Smooth muscle cell (in vitro differentiated cells): ENCODE results near the gene SMR3B. TPM values are rescaled to one million over a fixed set of nuclear protein-coding genes. Genes with fewer than 3 reads are reported as not detected.

Experiments
- DNase-seq: peaks from one replicate; lab custom pipeline; 2025; ENCODE audit not compliant: unreplicated experiment; lab: John Stamatoyannopoulos, UW
- H2AFZ ChIP-seq: fragments of 200-600 bp; sonication (generic); 2 replicates; pipeline ENCODE4 v1.6.0; 2016; ENCODE audit warnings: antibody characterized with exemption, low read depth, mild to moderate bottlenecking
- H3F3A ChIP-seq: fragments of 200-600 bp; sonication (generic); 2 replicates; pipeline ENCODE4 v1.6.0; 2017; ENCODE audit warnings: antibody characterized with exemption, low read depth
- H3K27ac ChIP-seq: fragments of 200-600 bp; sonication (generic); 2 replicates; pipeline ENCODE4 v1.5.1; 2016; ENCODE audit warnings: low read depth, mild to moderate bottlenecking
- H3K27me3 ChIP-seq: fragments of 200-600 bp; sonication (generic); 2 replicates; pipeline ENCODE4 v1.6.1; 2016; ENCODE audit warnings: low read depth, mild to moderate bottlenecking
- H3K36me3 ChIP-seq: fragments of 200-600 bp; sonication (generic); 2 replicates; pipeline ENCODE4 v1.5.1; 2016; ENCODE audit warnings: low read depth
- H3K4me1 ChIP-seq: fragments of 200-600 bp; sonication (generic); 2 replicates; pipeline ENCODE4 v1.5.1; 2016; ENCODE audit warnings: low read depth
- H3K4me2 ChIP-seq: fragments of 200-600 bp; sonication (generic); 2 replicates; pipeline ENCODE4 v1.6.0; 2016; ENCODE audit warnings: mild to moderate bottlenecking
- H3K4me3 ChIP-seq: fragments of 200-600 bp; sonication (generic); 2 replicates; pipeline ENCODE4 v1.5.1; 2016; ENCODE audit warnings: mild to moderate bottlenecking
- H3K79me2 ChIP-seq: fragments of 200-600 bp; sonication (generic); 2 replicates; pipeline ENCODE4 v1.6.0; 2016; ENCODE audit warnings: low read depth, mild to moderate bottlenecking
- H3K9ac ChIP-seq: fragments of 200-600 bp; sonication (generic); 2 replicates; pipeline ENCODE4 v1.6.0; 2016; ENCODE audit warnings: low read depth
- H3K9me3 ChIP-seq: fragments of 200-600 bp; sonication (generic); replicated peaks from 2 replicates; pipeline ENCODE4 v1.5.1; 2016; ENCODE audit warnings: low read depth
- H4K20me1 ChIP-seq: fragments of 200-600 bp; sonication (generic); 2 replicates; pipeline ENCODE4 v1.6.0; 2016; ENCODE audit warnings: low read depth
- CTCF ChIP-seq: fragments of 200-600 bp; sonication (generic); IDR thresholded peaks from 2 replicates; pipeline ENCODE4 v1.5.1; 2017; ENCODE audit warnings: borderline replicate concordance, mild to moderate bottlenecking, antibody characterized with exemption; ENCODE audit not compliant: insufficient read depth, poor library complexity, severe bottlenecking
- WGBS: methylation state at CpG from one replicate; pipeline ENCODE4 v1.1.7; 2016; ENCODE audit warnings: low lambda C conversion rate; 5-methylcytosine and 5-hydroxymethylcytosine counted together
- polyA plus RNA-seq: library from polyadenylated mRNA; unstranded; fragments of >200 nt; fragmentation: Nextera tagmentation; extraction: Ambion mirVana; gene quantifications from 2 replicates; pipeline ENCODE4 v1.2.1, GENCODE V29; 2016
- total RNA-seq: library from RNA; depleted of rRNA; stranded (reverse); fragments of >200 nt; gene quantifications from 2 replicates; pipeline ENCODE4 v1.2.3, GENCODE V29; 2014

SMR3B gene
- total and polyA plus RNA-seq, 2 experiments from 2014 or later, result not detected

DNA sequence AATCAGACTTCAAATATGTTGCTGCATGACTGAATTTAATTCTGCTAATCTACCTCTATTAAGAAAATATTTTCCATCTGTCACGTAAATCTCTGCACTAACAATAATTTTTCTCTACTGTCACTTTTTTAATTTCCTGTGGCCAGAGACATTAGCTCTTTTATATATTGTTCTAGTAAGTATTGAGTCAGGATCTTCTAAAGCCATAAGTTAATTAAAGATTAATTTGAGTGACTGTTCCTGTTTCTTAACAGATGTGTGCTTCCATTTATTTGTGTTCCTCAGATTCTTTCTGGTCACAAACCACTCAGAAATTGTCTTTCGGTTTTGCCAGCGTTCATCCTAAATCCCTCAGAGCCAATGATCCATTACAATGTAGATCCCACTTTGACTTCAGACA, 2.4 kb upstream of the SMR3B start:
- Histone ChIP-seq H2AFZ (no peak overlapping the region), H3K36me3 (no peaks in the 10 kb centered on the region), H3K4me1 (no peaks in the 10 kb centered on the region), H3K27me3 (no peaks in the 10 kb centered on the region), H3K4me2 (no peak overlapping the region), H4K20me1 (no peaks in the 10 kb centered on the region), H3K4me3 (no peak overlapping the region), H3K27ac (no peak overlapping the region), H3K79me2 (no peaks in the 10 kb centered on the region), H3K9ac (no peak overlapping the region), H3K9me3 (no peaks in the 10 kb centered on the region), H3F3A (no peaks in the 10 kb centered on the region)
- TF ChIP-seq CTCF, result no peak
- DNase-seq, result no peak
- WGBS, result 86% methylated on average over 3 of the region's 3 CpGs

DNA sequence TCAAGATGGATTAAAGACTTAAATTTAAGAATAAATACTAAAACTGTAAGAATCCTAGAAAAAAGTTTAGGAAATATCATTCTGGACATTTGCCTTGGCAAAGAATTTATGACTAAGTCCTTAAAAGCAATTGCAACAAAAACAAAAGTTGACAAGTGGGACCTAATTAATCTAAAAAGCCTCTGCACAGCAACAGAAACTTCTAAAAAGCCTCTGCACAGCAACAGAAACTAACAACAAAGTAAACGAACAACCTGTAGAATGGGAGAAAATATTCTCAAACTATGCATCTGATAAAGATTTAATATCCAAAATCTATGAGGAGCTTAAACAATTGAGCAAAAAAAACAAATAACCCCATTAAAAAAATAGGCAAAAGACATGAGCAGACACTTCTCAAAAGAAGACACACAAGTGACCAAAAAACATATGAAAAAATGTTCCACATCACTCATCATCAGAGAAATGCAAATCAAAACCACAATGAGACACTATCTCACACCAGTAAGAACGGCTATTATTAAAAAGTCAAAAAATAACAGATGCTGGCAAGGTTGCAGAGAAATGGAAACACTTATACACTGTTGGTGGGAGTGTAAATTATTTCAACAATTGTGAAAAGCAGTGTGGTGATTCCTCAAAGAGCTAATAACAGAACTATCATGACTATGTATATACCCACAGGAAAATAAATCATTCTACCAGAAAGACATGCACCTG, 9.3 kb downstream of the SMR3B start:
- H3K79me2 ChIP-seq, result no peaks in the 10 kb centered on the region
- 67% methylated on average over 2 of the region's 2 CpGs for WGBS
- no peak for TF ChIP-seq CTCF
- no peak overlapping the region for H3K27ac ChIP-seq
- no peak overlapping the region for H3K4me2 ChIP-seq
- no peaks in the 10 kb centered on the region for H3K4me1 ChIP-seq
- H4K20me1 ChIP-seq, result no peaks in the 10 kb centered on the region
- H3K36me3 ChIP-seq, result no peaks in the 10 kb centered on the region
- H2AFZ ChIP-seq, result no peak overlapping the region
- H3K4me3 ChIP-seq, result no peak overlapping the region
- no peaks in the 10 kb centered on the region for H3F3A ChIP-seq
- H3K9ac ChIP-seq, result no peak overlapping the region
- DNase-seq, result no peak
- H3K27me3 ChIP-seq, result no peaks in the 10 kb centered on the region
- H3K9me3 ChIP-seq, result no peaks in the 10 kb centered on the region

DNA sequence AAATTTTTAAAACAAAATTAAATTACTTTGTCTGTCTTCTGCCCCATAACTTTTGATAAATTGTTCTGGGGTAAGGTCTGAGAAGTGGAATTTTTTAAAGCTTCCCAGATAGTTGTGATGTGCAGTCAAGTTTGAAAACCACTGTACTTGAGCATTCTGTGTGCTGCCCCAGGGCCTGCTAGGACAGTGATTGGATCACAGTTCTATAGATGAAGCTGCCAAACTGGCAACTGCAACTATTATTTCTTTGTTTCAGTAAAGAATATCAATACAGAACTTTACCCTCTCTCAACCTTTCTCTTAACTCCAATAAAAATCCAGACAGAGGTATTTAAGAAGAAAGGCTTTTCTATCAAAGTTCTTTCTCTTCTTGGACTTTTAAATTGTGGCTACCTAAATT, 14.6 kb downstream of the SMR3B start, which contains the start of gene OPRPN:
TSS of gene OPRPN (plus strand) at position 361 of the 400 bp plus-strand sequence. CDS start 1,346 bp downstream, outside the sequence.
- no peaks in the 10 kb centered on the region for H3K27me3 ChIP-seq
- H3K79me2 ChIP-seq, result no peaks in the 10 kb centered on the region
- H4K20me1 ChIP-seq, result no peaks in the 10 kb centered on the region
- TF ChIP-seq CTCF, result no peak
- no peak within 1 kb of the TSS for H2AFZ ChIP-seq
- no peak for DNase-seq
- H3K4me3 ChIP-seq, result no peak within 1 kb of the TSS
- H3K4me1 ChIP-seq, result no peaks in the 10 kb centered on the region
- no peaks in the 10 kb centered on the region for H3F3A ChIP-seq
- H3K4me2 ChIP-seq, result no peak within 1 kb of the TSS
- no peak within 1 kb of the TSS for H3K9ac ChIP-seq
- H3K9me3 ChIP-seq, result no peaks in the 10 kb centered on the region
- no peaks in the 10 kb centered on the region for H3K36me3 ChIP-seq
- H3K27ac ChIP-seq, result no peak within 1 kb of the TSS

- H3K27me3 ChIP-seq, result no peaks in the 10 kb centered on the region
- no peak for TF ChIP-seq CTCF
- H3F3A ChIP-seq, result no peaks in the 10 kb centered on the region
- H3K79me2 ChIP-seq, result no peaks in the 10 kb centered on the region
- H3K27ac ChIP-seq, result no peak overlapping the region
- H3K4me1 ChIP-seq, result no peaks in the 10 kb centered on the region
- no peaks in the 10 kb centered on the region for H4K20me1 ChIP-seq
- H3K4me3 ChIP-seq, result no peak overlapping the region
- no peak overlapping the region for H2AFZ ChIP-seq
- H3K36me3 ChIP-seq, result no peaks in the 10 kb centered on the region
- no peak overlapping the region for H3K9ac ChIP-seq
- no peak overlapping the region for H3K4me2 ChIP-seq
- 94% methylated on average over 1 of the region's 1 CpG for WGBS
- no peaks in the 10 kb centered on the region for H3K9me3 ChIP-seq
- no peak for DNase-seq
Measured at GRCh38 chr4:70399319-70399718, 16.4 kb downstream of the SMR3B start.
